ENCODE data around the gene AUTS2. TPM values are rescaled to one million over a fixed set of nuclear protein-coding genes. Genes with fewer than 3 reads are reported as not detected.

The AUTS2 gene
- total RNA-seq, 3 donors from 2014 or later = 31.2 to 67.6 (median 36.5) TPM

DNA sequence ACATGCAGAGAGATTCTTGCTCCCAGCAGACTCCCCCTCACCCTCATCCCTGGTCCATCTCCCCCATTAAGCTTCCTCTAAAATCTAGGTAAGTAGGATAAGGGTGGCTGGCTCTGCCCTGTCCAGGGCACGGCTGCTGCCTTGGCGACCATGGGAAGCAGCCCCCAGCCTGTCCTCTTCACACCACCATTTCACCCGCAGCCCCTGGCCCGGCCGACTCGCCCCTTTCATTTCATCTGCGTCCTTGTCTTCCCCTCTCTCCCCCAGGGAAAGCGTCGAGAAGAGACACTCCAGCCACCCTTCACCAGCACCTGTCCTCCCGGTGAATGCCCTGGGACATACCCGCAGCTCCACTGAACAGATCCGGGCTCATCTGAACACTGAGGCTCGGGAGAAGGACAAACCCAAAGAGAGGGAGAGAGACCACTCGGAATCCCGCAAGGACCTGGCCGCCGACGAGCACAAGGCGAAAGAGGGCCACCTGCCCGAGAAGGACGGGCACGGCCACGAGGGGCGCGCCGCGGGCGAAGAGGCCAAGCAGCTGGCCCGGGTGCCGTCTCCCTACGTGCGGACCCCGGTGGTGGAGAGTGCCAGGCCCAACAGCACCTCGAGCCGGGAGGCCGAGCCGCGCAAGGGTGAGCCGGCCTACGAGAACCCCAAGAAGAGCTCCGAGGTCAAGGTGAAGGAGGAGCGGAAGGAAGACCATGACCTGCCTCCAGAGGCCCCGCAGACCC lies 1191.4 kb downstream of the AUTS2 start:
- no peaks in the 10 kb centered on the region for H3K9me3 ChIP-seq
- H3K4me1 ChIP-seq (ENCODE audit: low read depth) = no peaks in the 10 kb centered on the region
- intact Hi-C loops (cut with DNase I, micrococcal nuclease) = no loop called here
- H3K4me3 ChIP-seq = no peak overlapping the region
- TF ChIP-seq, protein P1, sequence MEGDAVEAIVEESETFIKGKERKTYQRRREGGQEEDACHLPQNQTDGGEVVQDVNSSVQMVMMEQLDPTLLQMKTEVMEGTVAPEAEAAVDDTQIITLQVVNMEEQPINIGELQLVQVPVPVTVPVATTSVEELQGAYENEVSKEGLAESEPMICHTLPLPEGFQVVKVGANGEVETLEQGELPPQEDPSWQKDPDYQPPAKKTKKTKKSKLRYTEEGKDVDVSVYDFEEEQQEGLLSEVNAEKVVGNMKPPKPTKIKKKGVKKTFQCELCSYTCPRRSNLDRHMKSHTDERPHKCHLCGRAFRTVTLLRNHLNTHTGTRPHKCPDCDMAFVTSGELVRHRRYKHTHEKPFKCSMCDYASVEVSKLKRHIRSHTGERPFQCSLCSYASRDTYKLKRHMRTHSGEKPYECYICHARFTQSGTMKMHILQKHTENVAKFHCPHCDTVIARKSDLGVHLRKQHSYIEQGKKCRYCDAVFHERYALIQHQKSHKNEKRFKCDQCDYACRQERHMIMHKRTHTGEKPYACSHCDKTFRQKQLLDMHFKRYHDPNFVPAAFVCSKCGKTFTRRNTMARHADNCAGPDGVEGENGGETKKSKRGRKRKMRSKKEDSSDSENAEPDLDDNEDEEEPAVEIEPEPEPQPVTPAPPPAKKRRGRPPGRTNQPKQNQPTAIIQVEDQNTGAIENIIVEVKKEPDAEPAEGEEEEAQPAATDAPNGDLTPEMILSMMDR (IDR thresholded peaks at IDR 0.05) = no peak
- no peak for ATAC-seq
- DNase-seq = no peak
- peaks cover 15% of the 10 kb centered on the region for H3K36me3 ChIP-seq (ENCODE audit: low read depth)

DNA sequence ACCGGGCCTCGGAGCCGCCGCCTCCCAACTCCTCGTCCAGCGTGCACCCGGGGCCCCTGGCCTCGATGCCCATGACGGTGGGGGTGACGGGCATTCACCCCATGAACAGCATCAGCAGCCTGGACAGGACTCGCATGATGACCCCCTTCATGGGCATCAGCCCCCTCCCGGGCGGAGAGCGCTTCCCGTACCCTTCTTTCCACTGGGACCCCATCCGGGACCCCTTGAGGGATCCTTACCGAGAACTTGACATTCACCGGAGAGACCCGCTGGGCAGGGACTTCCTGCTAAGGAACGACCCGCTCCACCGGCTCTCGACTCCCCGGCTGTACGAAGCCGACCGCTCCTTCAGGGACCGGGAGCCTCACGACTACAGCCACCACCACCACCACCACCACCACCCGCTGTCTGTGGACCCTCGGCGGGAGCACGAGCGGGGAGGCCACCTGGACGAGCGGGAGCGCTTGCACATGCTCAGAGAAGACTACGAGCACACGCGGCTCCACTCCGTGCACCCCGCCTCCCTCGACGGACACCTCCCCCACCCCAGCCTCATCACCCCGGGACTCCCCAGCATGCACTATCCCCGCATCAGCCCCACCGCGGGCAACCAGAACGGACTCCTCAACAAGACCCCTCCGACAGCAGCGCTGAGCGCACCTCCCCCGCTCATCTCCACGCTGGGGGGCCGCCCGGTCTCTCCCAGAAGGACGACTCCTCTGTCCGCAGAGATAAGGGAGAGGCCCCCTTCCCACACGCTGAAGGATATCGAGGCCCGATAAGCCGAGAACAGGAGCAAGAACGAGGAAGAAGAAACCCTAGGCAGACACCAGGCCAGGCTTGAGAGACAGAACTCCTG lies 1192.2 kb downstream of the AUTS2 start:
- ATAC-seq (no peak), DNase-seq (peak in 1 of 3 donors; percentile 55)
- H3K9me3 ChIP-seq = no peaks in the 10 kb centered on the region
- no peak overlapping the region for H3K4me3 ChIP-seq
- H3K36me3 ChIP-seq (ENCODE audit: low read depth) = peaks cover 15% of the 10 kb centered on the region
- H3K4me1 ChIP-seq (ENCODE audit: low read depth) = no peaks in the 10 kb centered on the region
- intact Hi-C loops (cut with DNase I, micrococcal nuclease) = no loop called here
- TF ChIP-seq, protein P1 (IDR thresholded peaks at IDR 0.05) = no peak

DNA sequence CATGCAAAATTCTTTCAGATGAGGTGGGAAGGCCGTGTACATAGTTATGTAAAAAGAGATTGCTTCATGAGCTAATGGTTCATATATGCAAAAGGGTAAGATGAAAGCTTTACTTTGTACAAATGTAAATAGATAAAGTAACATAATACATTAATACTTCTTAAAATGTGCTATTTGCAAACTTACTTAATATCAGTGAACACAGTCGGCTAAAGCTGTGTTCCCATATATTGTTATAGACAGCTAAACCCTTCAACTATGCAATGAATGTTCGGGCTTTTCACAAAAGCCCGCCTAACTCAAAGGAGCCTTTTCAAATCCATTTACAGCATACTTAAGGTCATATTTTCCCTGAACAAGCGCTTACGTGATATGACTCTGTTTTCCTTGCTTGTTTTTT lies 1193.1 kb downstream of the AUTS2 start:
- ATAC-seq = no peak
- intact Hi-C loops (cut with DNase I, micrococcal nuclease) = no loop called here
- H3K36me3 ChIP-seq (ENCODE audit: low read depth) = peaks cover 11% of the 10 kb centered on the region
- H3K4me1 ChIP-seq (ENCODE audit: low read depth) = no peaks in the 10 kb centered on the region
- H3K9me3 ChIP-seq = no peaks in the 10 kb centered on the region
- H3K4me3 ChIP-seq = no peak overlapping the region
- TF ChIP-seq, protein P1 (IDR thresholded peaks at IDR 0.05) = no peak
- DNase-seq = no peak

DNA sequence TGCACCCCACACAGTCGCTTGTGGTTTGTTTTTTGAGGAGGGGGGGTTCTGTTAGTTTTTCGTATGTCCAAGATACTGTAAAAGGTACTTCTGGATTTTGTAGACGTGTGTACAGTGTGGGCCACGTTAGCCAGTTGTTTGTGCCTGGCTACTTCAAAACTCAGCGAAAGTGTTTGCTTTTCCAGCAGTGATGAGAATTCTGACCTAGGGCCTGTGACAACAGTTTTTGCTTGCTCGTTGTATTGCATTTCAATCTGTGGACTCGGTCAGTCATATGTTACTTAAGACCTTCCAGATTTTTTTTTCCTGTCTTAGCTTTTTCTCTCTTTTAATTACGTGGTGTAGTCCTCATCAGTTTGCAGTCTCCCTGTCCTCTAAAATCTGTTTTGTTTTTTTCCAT lies 1194.8 kb downstream of the AUTS2 start:
- no peak for DNase-seq
- Histone ChIP-seq H3K36me3 (ENCODE audit: low read depth) (peaks cover 3% of the 10 kb centered on the region), H3K4me1 (ENCODE audit: low read depth) (no peaks in the 10 kb centered on the region), H3K9me3 (no peaks in the 10 kb centered on the region), H3K4me3 (no peak overlapping the region)
- no peak for ATAC-seq
- intact Hi-C loops (cut with DNase I, micrococcal nuclease) = no loop called here
- TF ChIP-seq, protein P1 (IDR thresholded peaks at IDR 0.05) = no peak

DNA sequence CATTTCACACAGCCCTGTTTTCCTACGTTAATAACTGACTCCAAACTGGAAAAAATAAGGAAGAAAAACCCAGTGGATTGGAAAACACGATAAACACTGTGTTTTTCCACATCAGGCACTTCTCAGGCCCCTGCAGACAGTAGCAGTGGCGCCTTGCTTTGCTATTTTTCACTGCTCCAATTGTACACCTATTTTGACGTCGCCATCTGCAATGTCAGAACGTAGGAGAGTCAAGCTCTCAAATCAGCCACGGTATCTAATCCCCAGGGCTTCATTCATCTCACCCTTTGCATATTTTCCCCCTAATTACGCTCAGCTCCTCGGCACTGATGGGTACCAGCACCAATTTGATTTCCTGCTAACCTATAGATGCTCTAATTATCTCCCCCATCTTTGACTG lies 1195.5 kb downstream of the AUTS2 start:
- DNase-seq (no peak), ATAC-seq (no peak)
- Histone ChIP-seq H3K4me3 (no peak overlapping the region), H3K4me1 (ENCODE audit: low read depth) (no peaks in the 10 kb centered on the region), H3K9me3 (no peaks in the 10 kb centered on the region), H3K36me3 (ENCODE audit: low read depth) (peaks cover 3% of the 10 kb centered on the region)
- TF ChIP-seq, protein P1 (IDR thresholded peaks at IDR 0.05) = no peak
- intact Hi-C loops (cut with DNase I, micrococcal nuclease) = no loop called here
